ENCODE measurements around the gene SMAD6. TPM values are rescaled to one million over a fixed set of nuclear protein-coding genes. Genes with fewer than 3 reads are reported as not detected.

The SMAD6 gene
- total RNA-seq, 2 donors from 2014 or later: 14.0 to 25.4 TPM

- Histone ChIP-seq H3K4me3 (no peak overlapping the region), H3K4me1 (peaks cover 7% of the 10 kb centered on the region), H3K27ac (peak overlapping the region in 1 of 4 donors; percentile 34), H3K36me3 (replicated peaks in 1 of 2; ENCODE audit: insufficient read depth in 1 of 2, low read depth in 2 of 2) (no peaks in the 10 kb centered on the region), H3K27me3 (no peaks in the 10 kb centered on the region), H3K9me3 (no peaks in the 10 kb centered on the region)
- TF ChIP-seq POLR2A (IDR thresholded peaks at IDR 0.05): no peak
- TF ChIP-seq, protein P1, sequence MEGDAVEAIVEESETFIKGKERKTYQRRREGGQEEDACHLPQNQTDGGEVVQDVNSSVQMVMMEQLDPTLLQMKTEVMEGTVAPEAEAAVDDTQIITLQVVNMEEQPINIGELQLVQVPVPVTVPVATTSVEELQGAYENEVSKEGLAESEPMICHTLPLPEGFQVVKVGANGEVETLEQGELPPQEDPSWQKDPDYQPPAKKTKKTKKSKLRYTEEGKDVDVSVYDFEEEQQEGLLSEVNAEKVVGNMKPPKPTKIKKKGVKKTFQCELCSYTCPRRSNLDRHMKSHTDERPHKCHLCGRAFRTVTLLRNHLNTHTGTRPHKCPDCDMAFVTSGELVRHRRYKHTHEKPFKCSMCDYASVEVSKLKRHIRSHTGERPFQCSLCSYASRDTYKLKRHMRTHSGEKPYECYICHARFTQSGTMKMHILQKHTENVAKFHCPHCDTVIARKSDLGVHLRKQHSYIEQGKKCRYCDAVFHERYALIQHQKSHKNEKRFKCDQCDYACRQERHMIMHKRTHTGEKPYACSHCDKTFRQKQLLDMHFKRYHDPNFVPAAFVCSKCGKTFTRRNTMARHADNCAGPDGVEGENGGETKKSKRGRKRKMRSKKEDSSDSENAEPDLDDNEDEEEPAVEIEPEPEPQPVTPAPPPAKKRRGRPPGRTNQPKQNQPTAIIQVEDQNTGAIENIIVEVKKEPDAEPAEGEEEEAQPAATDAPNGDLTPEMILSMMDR (IDR thresholded peaks at IDR 0.05): no peak
- WGBS, 2 donors: 34 to 37% methylated on average over 18 to 19 of the region's 23 CpGs
- intact Hi-C loops (cut with DNase I): no loop called here
- DNase-seq (peak; percentile 87 to 93 (median 90)), ATAC-seq (peak; percentile 93)
Measured at GRCh38 chr15:66670762-66671580, 31.1 kb upstream of the SMAD6 start.

- Histone ChIP-seq H3K27ac (no peak overlapping the region), H3K9me3 (no peaks in the 10 kb centered on the region), H3K36me3 (replicated peaks in 1 of 2; ENCODE audit: insufficient read depth in 1 of 2, low read depth in 2 of 2) (no peaks in the 10 kb centered on the region), H3K4me1 (peaks cover 7% of the 10 kb centered on the region), H3K27me3 (no peaks in the 10 kb centered on the region), H3K4me3 (no peak overlapping the region)
- intact Hi-C loops (cut with DNase I): no loop called here
- 70 to 77% methylated on average over 5 of the region's 5 CpGs for WGBS, 2 donors
- DNase-seq: no peak
- TF ChIP-seq, protein P1 (IDR thresholded peaks at IDR 0.05): no peak
- no peak for TF ChIP-seq POLR2A (IDR thresholded peaks at IDR 0.05)
- no peak for ATAC-seq
Measured at GRCh38 chr15:66672867-66673266, 29.2 kb upstream of the SMAD6 start.

- DNase-seq (peak in 3 of 4 donors; percentile 27 to 70 (median 57)), ATAC-seq (no peak)
- Histone ChIP-seq H3K27me3 (no peaks in the 10 kb centered on the region), H3K4me1 (peaks cover 7% of the 10 kb centered on the region), H3K4me3 (no peak overlapping the region), H3K9me3 (no peaks in the 10 kb centered on the region), H3K27ac (no peak overlapping the region), H3K36me3 (replicated peaks in 1 of 2; ENCODE audit: insufficient read depth in 1 of 2, low read depth in 2 of 2) (no peaks in the 10 kb centered on the region)
- intact Hi-C loops (cut with DNase I): no loop called here
- TF ChIP-seq POLR2A (IDR thresholded peaks at IDR 0.05): no peak
- TF ChIP-seq, protein P1 (IDR thresholded peaks at IDR 0.05): no peak
- 65 to 72% methylated on average over 26 to 27 of the region's 27 CpGs for WGBS, 2 donors
Measured at GRCh38 chr15:66673410-66674322, 28.4 kb upstream of the SMAD6 start.

- Histone ChIP-seq H3K9me3 (no peaks in the 10 kb centered on the region), H3K36me3 (replicated peaks in 1 of 2; ENCODE audit: insufficient read depth in 1 of 2, low read depth in 2 of 2) (no peaks in the 10 kb centered on the region), H3K27me3 (no peaks in the 10 kb centered on the region), H3K4me3 (no peak overlapping the region), H3K4me1 (peaks cover 7% of the 10 kb centered on the region), H3K27ac (no peak overlapping the region)
- intact Hi-C loops (cut with DNase I): no loop called here
- DNase-seq (no peak), ATAC-seq (no peak)
- 68 to 88% methylated on average over 4 of the region's 4 CpGs for WGBS, 2 donors
- TF ChIP-seq, protein P1 (IDR thresholded peaks at IDR 0.05): no peak
- no peak for TF ChIP-seq POLR2A (IDR thresholded peaks at IDR 0.05)
Measured at GRCh38 chr15:66674756-66675155, 27.3 kb upstream of the SMAD6 start.

Measured in body of pancreas (tissue), 4 donors.